Measurements from ENCODE around the gene NARS2.

DNA sequence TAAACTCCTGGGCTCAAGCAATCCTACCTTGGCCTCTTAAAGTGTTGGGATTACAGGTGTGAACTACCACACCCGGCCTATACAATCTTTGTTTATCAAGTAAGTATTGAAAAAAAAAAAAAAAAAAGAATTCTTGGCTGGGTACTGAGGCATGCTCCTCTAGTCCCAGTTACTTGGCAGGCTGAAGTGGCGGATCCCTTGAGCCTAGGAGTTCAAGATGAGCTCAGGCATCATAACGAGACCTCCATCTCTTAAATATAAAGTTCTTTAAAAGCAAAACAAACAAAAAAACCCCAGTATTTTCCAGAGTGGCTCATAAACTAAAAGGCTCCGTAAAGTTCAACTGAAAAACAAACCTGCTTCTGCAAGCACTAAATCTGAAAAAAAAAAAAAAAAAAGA is 106.7 kb downstream of the NARS2 start:
- no peak for TF ChIP-seq YY1 (IDR thresholded peaks at IDR 0.05; ENCODE audit: low read depth)
- TF ChIP-seq, protein P1, sequence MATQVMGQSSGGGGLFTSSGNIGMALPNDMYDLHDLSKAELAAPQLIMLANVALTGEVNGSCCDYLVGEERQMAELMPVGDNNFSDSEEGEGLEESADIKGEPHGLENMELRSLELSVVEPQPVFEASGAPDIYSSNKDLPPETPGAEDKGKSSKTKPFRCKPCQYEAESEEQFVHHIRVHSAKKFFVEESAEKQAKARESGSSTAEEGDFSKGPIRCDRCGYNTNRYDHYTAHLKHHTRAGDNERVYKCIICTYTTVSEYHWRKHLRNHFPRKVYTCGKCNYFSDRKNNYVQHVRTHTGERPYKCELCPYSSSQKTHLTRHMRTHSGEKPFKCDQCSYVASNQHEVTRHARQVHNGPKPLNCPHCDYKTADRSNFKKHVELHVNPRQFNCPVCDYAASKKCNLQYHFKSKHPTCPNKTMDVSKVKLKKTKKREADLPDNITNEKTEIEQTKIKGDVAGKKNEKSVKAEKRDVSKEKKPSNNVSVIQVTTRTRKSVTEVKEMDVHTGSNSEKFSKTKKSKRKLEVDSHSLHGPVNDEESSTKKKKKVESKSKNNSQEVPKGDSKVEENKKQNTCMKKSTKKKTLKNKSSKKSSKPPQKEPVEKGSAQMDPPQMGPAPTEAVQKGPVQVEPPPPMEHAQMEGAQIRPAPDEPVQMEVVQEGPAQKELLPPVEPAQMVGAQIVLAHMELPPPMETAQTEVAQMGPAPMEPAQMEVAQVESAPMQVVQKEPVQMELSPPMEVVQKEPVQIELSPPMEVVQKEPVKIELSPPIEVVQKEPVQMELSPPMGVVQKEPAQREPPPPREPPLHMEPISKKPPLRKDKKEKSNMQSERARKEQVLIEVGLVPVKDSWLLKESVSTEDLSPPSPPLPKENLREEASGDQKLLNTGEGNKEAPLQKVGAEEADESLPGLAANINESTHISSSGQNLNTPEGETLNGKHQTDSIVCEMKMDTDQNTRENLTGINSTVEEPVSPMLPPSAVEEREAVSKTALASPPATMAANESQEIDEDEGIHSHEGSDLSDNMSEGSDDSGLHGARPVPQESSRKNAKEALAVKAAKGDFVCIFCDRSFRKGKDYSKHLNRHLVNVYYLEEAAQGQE (IDR thresholded peaks at IDR 0.05; ENCODE audit: low read depth), result no peak
- TF ChIP-seq FOXM1 (IDR thresholded peaks at IDR 0.05; ENCODE audit: borderline replicate concordance, low read depth), result no peak
- no peak for TF ChIP-seq RAD21 (IDR thresholded peaks at IDR 0.05; ENCODE audit: low read depth)
